Measurements from ENCODE around the gene AKAIN1. TPM values are rescaled to one million over a fixed set of nuclear protein-coding genes. Genes with fewer than 3 reads are reported as not detected.

Gene AKAIN1
- total and polyA plus RNA-seq, 2 of the 4 experiments (the other 2 are of a cell fraction) = not detected

DNA sequence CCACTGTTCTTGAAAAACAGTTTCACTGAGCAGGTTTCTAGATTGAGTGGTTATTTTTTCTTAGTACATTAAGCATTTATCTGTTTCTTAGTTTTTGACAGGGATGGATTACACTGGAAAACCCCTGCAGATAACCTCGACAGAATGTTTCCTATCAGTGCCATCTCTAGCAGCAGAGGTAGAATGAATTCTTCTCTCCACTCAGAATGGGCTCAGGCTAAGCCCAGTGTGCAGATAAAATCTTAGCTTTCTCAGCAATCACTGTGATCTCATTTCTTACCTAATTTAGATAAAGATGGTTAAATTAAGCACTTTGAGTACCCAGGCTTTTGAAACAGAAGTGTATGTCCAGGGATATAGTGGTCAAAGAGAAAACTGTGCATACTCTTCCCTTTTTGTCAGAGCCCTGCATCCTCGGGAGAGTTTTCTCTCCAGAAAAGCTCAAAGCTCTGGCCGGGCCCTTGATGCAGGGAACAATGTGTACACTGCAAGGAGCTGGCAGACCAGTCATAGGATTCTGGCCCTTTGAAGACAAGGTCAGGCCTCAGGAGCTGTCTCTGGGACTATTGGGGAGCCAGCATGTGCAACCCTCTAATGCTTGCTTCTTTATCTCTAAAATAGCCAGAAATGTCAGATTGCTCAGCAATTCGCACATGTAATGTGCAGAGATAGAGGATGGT is 10.6 kb upstream of the AKAIN1 start:
- Histone ChIP-seq H2BK15ac (ENCODE audit: low read depth, low read length) (no peak overlapping the region), H4K5ac (ENCODE audit: low read depth, low read length) (no peak overlapping the region), H3K56ac (ENCODE audit: extremely low read depth, insufficient read depth, low read length) (no peak overlapping the region), H2AK9ac (replicated peaks; ENCODE audit: low read depth, low read length, poor library complexity) (no peak overlapping the region), H2BK20ac (ENCODE audit: low read depth, low read length) (no peak overlapping the region), H3K9me1 (ENCODE audit: insufficient read depth, low read length) (no peaks in the 10 kb centered on the region), H3K9me3 (ENCODE audit: control insufficient read depth, insufficient read depth, low read length) (no peaks in the 10 kb centered on the region), H3K36me3 (ENCODE audit: control insufficient read depth, insufficient read depth, low read length) (no peaks in the 10 kb centered on the region), H3K4me2 (ENCODE audit: low read depth, low read length) (no peak overlapping the region), H2AK5ac (ENCODE audit: low read depth, low read length) (no peak overlapping the region), H4K91ac (ENCODE audit: insufficient read depth, low read depth, low read length) (no peak overlapping the region), H4K8ac (ENCODE audit: low read depth in 2 of 2, low read length in 2 of 2) (no peak overlapping the region), H3K4me1 (ENCODE audit: control insufficient read depth, insufficient read depth, low read length) (no peaks in the 10 kb centered on the region), H2BK5ac (ENCODE audit: low read depth, low read length, poor library complexity, severe bottlenecking) (no peak overlapping the region), H3K27me3 (ENCODE audit: control insufficient read depth, insufficient read depth, low read length) (no peaks in the 10 kb centered on the region), H3K27ac (ENCODE audit: insufficient read depth, low read length) (no peak overlapping the region), H2AFZ (replicated peaks; ENCODE audit: low read length, poor library complexity) (no peak overlapping the region), H2BK120ac (ENCODE audit: low read depth, low read length) (no peak overlapping the region), H3K9ac (ENCODE audit: low read depth, low read length) (no peak overlapping the region), H3K4ac (ENCODE audit: low read depth, low read length) (no peak overlapping the region), H3K14ac (replicated peaks; ENCODE audit: low read depth, low read length) (no peak overlapping the region), H4K20me1 (ENCODE audit: insufficient read depth, low read length) (no peaks in the 10 kb centered on the region), H3K23ac (ENCODE audit: low read depth, low read length) (no peak overlapping the region), H3K79me1 (ENCODE audit: low read depth in 1 of 2, low read length in 2 of 2) (no peaks in the 10 kb centered on the region), H3K18ac (ENCODE audit: low read depth, low read length) (no peak overlapping the region), H3K4me3 (ENCODE audit: insufficient read depth, low read depth, low read length) (no peak overlapping the region)
- ChIA-PET POLR2A (ENCODE audit: unreplicated experiment) (no interaction called here), CTCF (no interaction called here)
- in situ Hi-C loops (cut with MboI; ENCODE audit: low sequenced_read_pairs) (no loop called here), dilution Hi-C loops (cut with HindIII; ENCODE audit: low sequenced_read_pairs, unreplicated experiment) (no loop called here), intact Hi-C loops (cut with micrococcal nuclease) (no loop called here)
- DNase-seq (no peak), ATAC-seq (ENCODE audit: low read depth) (no peak)
- TF ChIP-seq MAZ (IDR thresholded peaks at IDR 0.05; ENCODE audit: borderline replicate concordance, low read depth, low read length) (no peak), NFE2L2 (IDR thresholded peaks at IDR 0.05; ENCODE audit: low read depth, low read length) (no peak)
- no CpG with 5 or more reads among the region's 4 CpGs for WGBS, 2 experiments (ENCODE audit: extremely low coverage in 2 of 2, insufficient read length in 1 of 2)
- no TSS peak for BruUV-seq (replicated peaks)

Data from IMR-90 (cell line).